Measurements from ENCODE around the gene ASTE1. TPM values are rescaled to one million over a fixed set of nuclear protein-coding genes. Genes with fewer than 3 reads are reported as not detected.
A peak's percentile ranks its signal among the peaks of the same experiment; 100 is the strongest.

Gene ASTE1
- total and polyA plus RNA-seq, 10 of the 15 experiments (the other 5 are each of a cell fraction or from before 2014, with no cell fraction given) = 5.1 to 12.0 (median 8.2) TPM

- no peak for TF ChIP-seq ZNF687 (IDR thresholded peaks at IDR 0.05)
- TF ChIP-seq SMARCA5 (IDR thresholded peaks at IDR 0.05) = no peak
- TF ChIP-seq HDGF (IDR thresholded peaks at IDR 0.05) = no peak
- TF ChIP-seq CBX5 (IDR thresholded peaks at IDR 0.05; ENCODE audit: low read depth) = no peak
- TF ChIP-seq POU2F2 (IDR thresholded peaks at IDR 0.05; ENCODE audit: borderline replicate concordance, low read depth, low read length) = no peak
Observed at GRCh38 chr3:130969621-130970020, 57.0 kb downstream of the ASTE1 start (continued).

GRCh38 chr3:130968221-130968620 is 58.4 kb downstream of the ASTE1 start:
- no peak for FAIRE-seq

More at GRCh38 chr3:130968221-130968620, 58.4 kb downstream of the ASTE1 start:
- intact Hi-C loops (cut with micrococcal nuclease; ENCODE audit: unreplicated experiment) = no loop called here
- Histone ChIP-seq H3K79me2 (ENCODE audit: control insufficient read depth, insufficient read depth, low read length) (no peaks in the 10 kb centered on the region), H2AFZ (ENCODE audit: control insufficient read depth, low read depth, low read length) (no peak overlapping the region), H3K4me1 (ENCODE audit: control insufficient read depth, insufficient read depth, low read length) (no peaks in the 10 kb centered on the region), H4K20me1 (ENCODE audit: control insufficient read depth, insufficient read depth) (no peaks in the 10 kb centered on the region), H3K9me3 (replicated peaks; ENCODE audit: control insufficient read depth, insufficient read depth, low read length) (0 out of 3 replicates have a peak, but pooled peaks cover 2% of the 10 kb centered on the region), H3K4me2 (ENCODE audit: control insufficient read depth, insufficient read depth) (no peak overlapping the region), H3K27ac (ENCODE audit: control insufficient read depth, insufficient read depth) (no peak overlapping the region), H3K4me3 (no peak overlapping the region), H3K36me3 (ENCODE audit: control insufficient read depth in 2 of 2, insufficient read depth in 2 of 2, low read length in 1 of 2) (peaks cover 10 to 23% of the 10 kb centered on the region in 2 experiments), H3K27me3 (replicated peaks in 1 of 2; ENCODE audit: control insufficient read depth in 2 of 2, insufficient read depth in 2 of 2, low read length in 1 of 2) (no peaks in the 10 kb centered on the region), H3K9ac (ENCODE audit: control insufficient read depth, insufficient read depth, low read length) (no peak overlapping the region)
- DNase-seq (ENCODE audit: low read depth, low spot score) (no peak), ATAC-seq (no peak)
- WGBS (ENCODE audit: insufficient coverage, insufficient replicate concordance, low lambda C conversion rate, missing lambda C conversion rate) = 80% methylated on average over 3 of the region's 3 CpGs
- in situ Hi-C loops (cut with MboI) = no loop called here
- TF ChIP-seq SMC3 (IDR thresholded peaks at IDR 0.05; ENCODE audit: borderline replicate concordance, low read length) (no peak), SIN3A (IDR thresholded peaks at IDR 0.05; ENCODE audit: low read depth, low read length) (no peak), NFIC (IDR thresholded peaks at IDR 0.05; ENCODE audit: low read depth, low read length) (no peak), POLR2AphosphoS5 (IDR thresholded peaks at IDR 0.05; ENCODE audit: low read length) (no peak), EED (IDR thresholded peaks at IDR 0.05; ENCODE audit: low read depth) (no peak), NKRF (conservative IDR thresholded peaks at IDR 0.05) (no peak)
- POLR2A ChIA-PET = no interaction called here
- SMC1A ChIA-PET (ENCODE audit: uncharacterized antibody, unreplicated experiment) = no interaction called here
- BruUV-seq (replicated peaks) = TSS peak; percentile 5
- RAD21 ChIA-PET (ENCODE audit: unreplicated experiment) = no interaction called here
- CTCF ChIA-PET = interaction anchor here (1.5 kb wide), 1 partner anchor 30 kb away, joined by 3 read pairs; no protein-coding TSS in a partner anchor

All from GM12878 (cell line).